Measurements from ENCODE around the gene ADAMTS4. TPM values are rescaled to one million over a fixed set of nuclear protein-coding genes. Genes with fewer than 3 reads are reported as not detected.

The ADAMTS4 gene
- total and polyA plus RNA-seq, 9 of the 15 experiments (the other 6 are each of a cell fraction or from before 2014, with no cell fraction given): 0.07 to 3.7 (median 0.41) TPM

DNA sequence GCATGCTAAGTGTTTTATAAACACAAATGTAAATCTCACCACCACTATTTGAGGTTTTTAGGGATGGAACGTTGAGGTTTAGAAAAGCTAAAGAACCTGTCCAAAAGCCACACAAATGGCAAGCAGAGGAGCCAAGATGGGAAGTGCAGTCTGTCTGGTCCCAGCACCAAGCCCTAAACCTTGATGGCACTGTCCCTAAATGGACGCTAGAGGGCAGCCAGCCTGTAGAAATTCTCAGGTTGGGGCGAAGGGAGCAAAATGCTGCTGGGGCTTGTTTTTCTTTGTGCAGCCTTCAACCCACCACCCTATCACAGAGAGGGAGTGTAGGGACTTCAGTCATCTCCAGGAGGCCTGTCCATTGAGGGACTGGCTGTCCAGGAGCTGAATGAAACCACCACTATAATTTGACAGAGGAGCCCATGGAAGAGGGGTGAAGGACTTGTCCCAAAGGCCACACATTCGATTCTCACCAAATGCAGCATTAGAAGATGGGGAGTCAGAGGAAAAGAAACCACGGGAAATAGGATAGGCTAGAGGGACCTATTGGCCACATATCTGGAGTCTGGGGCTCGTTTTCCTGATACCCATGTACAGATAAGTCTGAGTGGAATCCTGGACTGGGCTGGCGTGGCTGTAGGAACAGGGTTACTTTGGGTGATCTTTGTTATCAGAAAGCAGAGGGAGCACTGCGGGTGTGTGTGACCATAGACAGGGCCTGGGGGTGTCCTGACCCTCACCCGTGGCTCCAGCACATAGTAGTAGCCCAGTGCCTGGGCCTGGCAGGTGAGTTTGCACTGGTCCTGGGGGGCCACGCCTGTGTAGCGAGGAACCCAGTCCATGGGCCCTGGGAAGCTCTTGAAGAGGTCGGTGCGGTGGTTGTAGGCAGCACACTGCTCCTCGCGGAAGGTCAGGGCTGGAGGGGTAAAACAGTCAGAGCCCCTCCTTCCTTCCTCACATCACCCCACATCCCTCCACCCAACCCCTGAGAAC, 6.1 kb downstream of the ADAMTS4 start (continued):
- TF ChIP-seq, protein P1, sequence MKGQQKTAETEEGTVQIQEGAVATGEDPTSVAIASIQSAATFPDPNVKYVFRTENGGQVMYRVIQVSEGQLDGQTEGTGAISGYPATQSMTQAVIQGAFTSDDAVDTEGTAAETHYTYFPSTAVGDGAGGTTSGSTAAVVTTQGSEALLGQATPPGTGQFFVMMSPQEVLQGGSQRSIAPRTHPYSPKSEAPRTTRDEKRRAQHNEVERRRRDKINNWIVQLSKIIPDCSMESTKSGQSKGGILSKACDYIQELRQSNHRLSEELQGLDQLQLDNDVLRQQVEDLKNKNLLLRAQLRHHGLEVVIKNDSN (CRISPR knock-in tag; IDR thresholded peaks at IDR 0.05): no peak
- TF ChIP-seq, protein P2, sequence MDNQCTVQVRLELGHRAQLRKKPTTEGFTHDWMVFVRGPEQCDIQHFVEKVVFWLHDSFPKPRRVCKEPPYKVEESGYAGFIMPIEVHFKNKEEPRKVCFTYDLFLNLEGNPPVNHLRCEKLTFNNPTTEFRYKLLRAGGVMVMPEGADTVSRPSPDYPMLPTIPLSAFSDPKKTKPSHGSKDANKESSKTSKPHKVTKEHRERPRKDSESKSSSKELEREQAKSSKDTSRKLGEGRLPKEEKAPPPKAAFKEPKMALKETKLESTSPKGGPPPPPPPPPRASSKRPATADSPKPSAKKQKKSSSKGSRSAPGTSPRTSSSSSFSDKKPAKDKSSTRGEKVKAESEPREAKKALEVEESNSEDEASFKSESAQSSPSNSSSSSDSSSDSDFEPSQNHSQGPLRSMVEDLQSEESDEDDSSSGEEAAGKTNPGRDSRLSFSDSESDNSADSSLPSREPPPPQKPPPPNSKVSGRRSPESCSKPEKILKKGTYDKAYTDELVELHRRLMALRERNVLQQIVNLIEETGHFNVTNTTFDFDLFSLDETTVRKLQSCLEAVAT (IDR thresholded peaks at IDR 0.05): no peak
- TF ChIP-seq, protein P3, sequence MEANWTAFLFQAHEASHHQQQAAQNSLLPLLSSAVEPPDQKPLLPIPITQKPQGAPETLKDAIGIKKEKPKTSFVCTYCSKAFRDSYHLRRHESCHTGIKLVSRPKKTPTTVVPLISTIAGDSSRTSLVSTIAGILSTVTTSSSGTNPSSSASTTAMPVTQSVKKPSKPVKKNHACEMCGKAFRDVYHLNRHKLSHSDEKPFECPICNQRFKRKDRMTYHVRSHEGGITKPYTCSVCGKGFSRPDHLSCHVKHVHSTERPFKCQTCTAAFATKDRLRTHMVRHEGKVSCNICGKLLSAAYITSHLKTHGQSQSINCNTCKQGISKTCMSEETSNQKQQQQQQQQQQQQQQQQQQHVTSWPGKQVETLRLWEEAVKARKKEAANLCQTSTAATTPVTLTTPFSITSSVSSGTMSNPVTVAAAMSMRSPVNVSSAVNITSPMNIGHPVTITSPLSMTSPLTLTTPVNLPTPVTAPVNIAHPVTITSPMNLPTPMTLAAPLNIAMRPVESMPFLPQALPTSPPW (CRISPR knock-in tag; IDR thresholded peaks at IDR 0.05): peak; percentile 20; the same call in 1 of the 2 replicates
- TF ChIP-seq ZFP36 (IDR thresholded peaks at IDR 0.05; ENCODE audit: low read depth, low read length, partially characterized antibody): no peak
- TF ChIP-seq TBL1XR1 (IDR thresholded peaks at IDR 0.05; ENCODE audit: low read length in 2 of 2): peak in 1 of 2 experiments; percentile 36; a peak in 1 of 4 replicates
- TF ChIP-seq HIVEP1 (CRISPR knock-in tag; IDR thresholded peaks at IDR 0.05): no peak
- TF ChIP-seq TEAD1 (CRISPR knock-in tag; IDR thresholded peaks at IDR 0.05): peak in 1 of 2 experiments; percentile 27; a peak in 1 of 4 replicates
- TF ChIP-seq NFRKB (IDR thresholded peaks at IDR 0.05; ENCODE audit: low read depth): no peak
- TF ChIP-seq ARID4B (CRISPR knock-in tag; IDR thresholded peaks at IDR 0.05): no peak
- TF ChIP-seq ZNF583 (CRISPR knock-in tag; IDR thresholded peaks at IDR 0.05): no peak
- no peak for TF ChIP-seq CSDE1 (IDR thresholded peaks at IDR 0.05)
- TF ChIP-seq NR0B1 (IDR thresholded peaks at IDR 0.05; ENCODE audit: partially characterized antibody): no peak
- peak; percentile 91 for TF ChIP-seq XRCC5 (IDR thresholded peaks at IDR 0.05; ENCODE audit: low read depth, low read length)
- peak; percentile 38 for TF ChIP-seq BRD9 (IDR thresholded peaks at IDR 0.05; ENCODE audit: low read depth, partially characterized antibody)
- no peak for TF ChIP-seq XRCC3 (IDR thresholded peaks at IDR 0.05)
- peak; percentile 51; the same call in 1 of the 2 replicates for TF ChIP-seq ZNF263 (CRISPR knock-in tag; IDR thresholded peaks at IDR 0.05; ENCODE audit: borderline replicate concordance)
- TF ChIP-seq MAZ (CRISPR knock-in tag; conservative IDR thresholded peaks at IDR 0.05 in 1 of 2, IDR thresholded peaks at IDR 0.05 in 1 of 2): peak in 1 of 2 experiments; percentile 78; a peak in 2 of 4 replicates
